NB4 (cell line): Measurements from ENCODE around the gene XPNPEP1.

ENCODE experiments used
- TF ChIP-seq, protein P1 (sequence below): IDR thresholded peaks from one replicate; pipeline ENCODE4 v1.5.1; 2012; ENCODE audit warnings: low read depth, low read length
- TF ChIP-seq, protein P2 (sequence below): IDR thresholded peaks from 2 replicates; pipeline ENCODE4 v1.6.1; 2011; ENCODE audit warnings: low read depth, low read length

DNA sequence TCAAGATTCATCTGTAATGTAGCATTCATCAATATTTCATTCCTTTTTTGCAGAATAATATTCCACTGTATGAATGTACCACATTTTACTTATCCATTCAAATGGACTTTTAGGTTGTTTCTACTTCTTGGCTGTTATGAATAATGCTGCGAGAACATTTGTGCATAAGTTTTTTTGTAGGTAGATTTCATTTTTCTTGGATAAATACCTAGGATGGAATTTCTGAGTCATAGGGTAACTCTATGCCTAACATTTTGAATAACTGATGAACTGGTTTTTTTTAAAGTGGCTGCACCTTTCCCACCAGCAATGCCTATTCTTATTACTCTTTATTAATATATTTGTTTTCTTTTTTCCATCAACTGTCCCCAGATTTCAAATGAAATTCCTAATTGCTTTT lies 9.1 kb upstream of the XPNPEP1 start:
- TF ChIP-seq, protein P1, sequence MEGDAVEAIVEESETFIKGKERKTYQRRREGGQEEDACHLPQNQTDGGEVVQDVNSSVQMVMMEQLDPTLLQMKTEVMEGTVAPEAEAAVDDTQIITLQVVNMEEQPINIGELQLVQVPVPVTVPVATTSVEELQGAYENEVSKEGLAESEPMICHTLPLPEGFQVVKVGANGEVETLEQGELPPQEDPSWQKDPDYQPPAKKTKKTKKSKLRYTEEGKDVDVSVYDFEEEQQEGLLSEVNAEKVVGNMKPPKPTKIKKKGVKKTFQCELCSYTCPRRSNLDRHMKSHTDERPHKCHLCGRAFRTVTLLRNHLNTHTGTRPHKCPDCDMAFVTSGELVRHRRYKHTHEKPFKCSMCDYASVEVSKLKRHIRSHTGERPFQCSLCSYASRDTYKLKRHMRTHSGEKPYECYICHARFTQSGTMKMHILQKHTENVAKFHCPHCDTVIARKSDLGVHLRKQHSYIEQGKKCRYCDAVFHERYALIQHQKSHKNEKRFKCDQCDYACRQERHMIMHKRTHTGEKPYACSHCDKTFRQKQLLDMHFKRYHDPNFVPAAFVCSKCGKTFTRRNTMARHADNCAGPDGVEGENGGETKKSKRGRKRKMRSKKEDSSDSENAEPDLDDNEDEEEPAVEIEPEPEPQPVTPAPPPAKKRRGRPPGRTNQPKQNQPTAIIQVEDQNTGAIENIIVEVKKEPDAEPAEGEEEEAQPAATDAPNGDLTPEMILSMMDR = no peak
- TF ChIP-seq, protein P2, sequence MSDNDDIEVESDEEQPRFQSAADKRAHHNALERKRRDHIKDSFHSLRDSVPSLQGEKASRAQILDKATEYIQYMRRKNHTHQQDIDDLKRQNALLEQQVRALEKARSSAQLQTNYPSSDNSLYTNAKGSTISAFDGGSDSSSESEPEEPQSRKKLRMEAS = no peak
